Panc1 (cell line): ENCODE results near the gene USP9X. TPM values are rescaled to one million over a fixed set of nuclear protein-coding genes. Genes with fewer than 3 reads are reported as not detected.

Experiments used
- ATAC-seq: fragments of 200-7000 bp; cut with Tn5 transposase; 2 replicates; pipeline ENCODE4 v1.9.1; 2020; ENCODE audit warnings: mild to moderate bottlenecking, moderate library complexity
- BruUV-seq: library from RNA; stranded (reverse); fragments of 400-500 nt; replicated peaks from 2 replicates; lab custom pipeline; 2021; lab: Mats Ljungman, UMichigan
- CTCF ChIA-PET: fragments of 300-600 bp; sonication (Branson Sonifier 250); formaldehyde crosslinking; loops from one replicate; lab custom pipeline; 2022; ENCODE audit warnings: antibody characterized with exemption; lab: Charles Lee
- POLR2A ChIA-PET: fragments of 300-600 bp; sonication (Branson Sonifier 250); formaldehyde crosslinking; loops from one replicate; lab custom pipeline; 2022; ENCODE audit warnings: antibody characterized with exemption; lab: Charles Lee
- DNase-seq: peaks from one replicate; pipeline ENCODE4 v3.0.0-alpha.2; 2010; ENCODE audit warnings: low read depth, low spot score
- H3K27ac ChIP-seq: 2 replicates; pipeline ENCODE4 v1.5.1; 2011; ENCODE audit warnings: mild to moderate bottlenecking, low read length, inconsistent platforms
- H3K27me3 ChIP-seq: fragments of 200-500 bp; sonication (Bioruptor generic); 2 replicates; pipeline ENCODE4 v1.6.0; 2014; ENCODE audit warnings: low read length, inconsistent platforms; ENCODE audit not compliant: control insufficient read depth, insufficient read depth
- H3K36me3 ChIP-seq: fragments of 200-500 bp; sonication (Bioruptor generic); 2 replicates; pipeline ENCODE4 v1.5.1; 2014; ENCODE audit warnings: inconsistent platforms, mild to moderate bottlenecking, low read length, moderate library complexity; ENCODE audit not compliant: control insufficient read depth, insufficient read depth
- H3K4me1 ChIP-seq: 2 replicates; pipeline ENCODE4 v1.5.1; 2011; ENCODE audit warnings: inconsistent platforms, mild to moderate bottlenecking, low read length, moderate library complexity; ENCODE audit not compliant: control insufficient read depth, insufficient read depth
- H3K4me3 ChIP-seq, 2 experiments: 2 replicates each; pipeline ENCODE4 v1.5.1; 2011 to 2012; ENCODE audit warnings: low read depth in 2 of 2, low read length in 2 of 2, mild to moderate bottlenecking in 2 of 2, inconsistent platforms in 1 of 2, moderate library complexity in 1 of 2
- H3K9me3 ChIP-seq: fragments of 200-500 bp; sonication (Bioruptor generic); 2 replicates; pipeline ENCODE4 v1.5.1; 2014; ENCODE audit warnings: low read depth, mild to moderate bottlenecking, inconsistent platforms, low read length, moderate library complexity; ENCODE audit not compliant: control insufficient read depth, insufficient read depth
- POLR2AphosphoS5 ChIP-seq: IDR thresholded peaks from 2 replicates; pipeline ENCODE4 v1.6.1; 2012; ENCODE audit warnings: mild to moderate bottlenecking, low read depth, low read length, moderate library complexity
- REST ChIP-seq, 2 experiments: IDR thresholded peaks; 2 replicates each; pipeline ENCODE4 v1.6.1; 2011 to 2012; ENCODE audit warnings: low read depth in 2 of 2, control low read depth in 1 of 2, low read length in 1 of 2, mild to moderate bottlenecking in 1 of 2, moderate library complexity in 1 of 2; ENCODE audit not compliant: insufficient read depth in 1 of 2
- SIN3A ChIP-seq: IDR thresholded peaks from 2 replicates; pipeline ENCODE4 v1.6.1; 2012; ENCODE audit warnings: low read depth, mild to moderate bottlenecking, low read length, moderate library complexity, borderline replicate concordance; ENCODE audit not compliant: insufficient read depth
- TCF7L2 ChIP-seq: IDR thresholded peaks from 2 replicates; pipeline ENCODE4 v1.6.1; 2011; ENCODE audit warnings: mild to moderate bottlenecking, low read depth, low read length, inconsistent platforms
- in situ Hi-C: cut with HindIII; loops from 2 replicates; pipeline ENCODE4 v1.10.0; 2016; ENCODE audit warnings: low sequenced_read_pairs, low pct_unique_long_range_greater_than_20kb
- intact Hi-C: fragments of 100-400 bp; cut with micrococcal nuclease; formaldehyde crosslinking; loops from one replicate; pipeline ENCODE4 v1.10.0; 2022; ENCODE audit not compliant: unreplicated experiment
- total RNA-seq: library from RNA; stranded (reverse); gene quantifications from one replicate; pipeline ENCODE4 v1.2.1, GENCODE V29; 2021; ENCODE audit not compliant: unreplicated experiment
- TF ChIP-seq, protein P1 (sequence below): fragments of 450-650 bp; IDR thresholded peaks from 2 replicates; pipeline ENCODE4 v1.5.1; 2017; ENCODE audit warnings: mild to moderate bottlenecking

The USP9X gene
- total RNA-seq, 1 experiment from 2014 or later: 44.4 TPM

DNA sequence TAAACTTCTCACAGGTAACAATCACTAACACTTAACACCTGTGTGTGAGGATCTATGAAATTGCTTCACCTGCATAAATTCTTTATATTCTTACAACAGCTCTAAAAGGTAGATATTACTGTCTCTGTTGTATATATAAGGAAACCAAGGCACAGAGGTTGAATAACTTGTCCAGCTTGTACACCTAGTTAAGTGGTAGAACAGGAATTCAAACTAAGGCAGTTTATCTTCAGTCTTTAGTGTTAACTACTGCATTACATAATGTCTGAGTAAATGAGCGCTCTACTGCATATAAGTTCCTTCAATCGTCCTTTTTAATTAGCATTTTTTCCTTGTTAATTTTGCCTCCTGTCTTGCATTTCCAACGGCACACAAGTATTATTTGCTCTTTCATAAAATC lies 15.0 kb downstream of the USP9X start:
- BruUV-seq: no TSS peak
- Histone ChIP-seq H3K9me3 (no peaks in the 10 kb centered on the region), H3K27ac (no peak overlapping the region), H3K4me1 (peaks cover 13% of the 10 kb centered on the region), H3K4me3 (no peak overlapping the region), H3K27me3 (no peaks in the 10 kb centered on the region), H3K36me3 (no peaks in the 10 kb centered on the region)
- DNase-seq: no peak
- ChIA-PET CTCF (no interaction called here), POLR2A (no interaction called here)
- no peak for ATAC-seq
- in situ Hi-C loops: no loop called here
- intact Hi-C loops: no loop called here
- TF ChIP-seq REST (IDR thresholded peaks at IDR 0.05; ENCODE audit: insufficient read depth in 1 of 2, low read depth in 2 of 2, low read length in 1 of 2): no peak
- TF ChIP-seq TCF7L2: no peak
- TF ChIP-seq, protein P1, sequence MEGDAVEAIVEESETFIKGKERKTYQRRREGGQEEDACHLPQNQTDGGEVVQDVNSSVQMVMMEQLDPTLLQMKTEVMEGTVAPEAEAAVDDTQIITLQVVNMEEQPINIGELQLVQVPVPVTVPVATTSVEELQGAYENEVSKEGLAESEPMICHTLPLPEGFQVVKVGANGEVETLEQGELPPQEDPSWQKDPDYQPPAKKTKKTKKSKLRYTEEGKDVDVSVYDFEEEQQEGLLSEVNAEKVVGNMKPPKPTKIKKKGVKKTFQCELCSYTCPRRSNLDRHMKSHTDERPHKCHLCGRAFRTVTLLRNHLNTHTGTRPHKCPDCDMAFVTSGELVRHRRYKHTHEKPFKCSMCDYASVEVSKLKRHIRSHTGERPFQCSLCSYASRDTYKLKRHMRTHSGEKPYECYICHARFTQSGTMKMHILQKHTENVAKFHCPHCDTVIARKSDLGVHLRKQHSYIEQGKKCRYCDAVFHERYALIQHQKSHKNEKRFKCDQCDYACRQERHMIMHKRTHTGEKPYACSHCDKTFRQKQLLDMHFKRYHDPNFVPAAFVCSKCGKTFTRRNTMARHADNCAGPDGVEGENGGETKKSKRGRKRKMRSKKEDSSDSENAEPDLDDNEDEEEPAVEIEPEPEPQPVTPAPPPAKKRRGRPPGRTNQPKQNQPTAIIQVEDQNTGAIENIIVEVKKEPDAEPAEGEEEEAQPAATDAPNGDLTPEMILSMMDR: no peak
- TF ChIP-seq SIN3A: no peak
- no peak for TF ChIP-seq POLR2AphosphoS5

DNA sequence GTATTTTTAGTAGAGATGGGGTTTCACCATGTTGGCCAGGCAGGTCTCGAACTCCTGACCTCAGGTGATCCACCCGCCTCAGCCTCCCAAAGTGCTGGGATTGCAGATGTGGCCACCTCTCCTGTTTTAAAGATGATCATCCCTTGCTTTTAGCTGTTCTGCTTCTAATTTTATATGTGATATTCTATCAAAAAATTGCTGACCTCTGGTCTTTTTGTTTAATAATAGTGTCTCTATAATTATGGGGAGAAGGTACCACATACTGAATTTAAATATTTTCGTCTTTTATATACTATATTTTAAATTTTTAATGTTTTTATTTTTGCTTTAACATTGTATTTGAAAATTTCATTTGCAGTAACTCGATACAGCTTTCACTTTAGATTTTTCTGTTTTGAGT lies 15.6 kb downstream of the USP9X start:
- ChIA-PET POLR2A (interaction anchor here (0.7 kb wide), 1 partner anchor 164 kb away, joined by 5 read pairs; no protein-coding TSS in a partner anchor), CTCF (no interaction called here)
- no peaks in the 10 kb centered on the region for H3K36me3 ChIP-seq
- peaks cover 7% of the 10 kb centered on the region for H3K4me1 ChIP-seq
- no peaks in the 10 kb centered on the region for H3K27me3 ChIP-seq
- ATAC-seq (no peak), DNase-seq (no peak)
- no TSS peak for BruUV-seq
- no peaks in the 10 kb centered on the region for H3K9me3 ChIP-seq
- H3K4me3 ChIP-seq: no peak overlapping the region
- no peak for TF ChIP-seq POLR2AphosphoS5
- TF ChIP-seq TCF7L2: no peak
- no peak for TF ChIP-seq SIN3A
- no peak for TF ChIP-seq REST (IDR thresholded peaks at IDR 0.05; ENCODE audit: insufficient read depth in 1 of 2, low read depth in 2 of 2, low read length in 1 of 2)
- TF ChIP-seq, protein P1: no peak
- H3K27ac ChIP-seq: no peak overlapping the region
- intact Hi-C loops: no loop called here
- in situ Hi-C loops: no loop called here
